Retinal pigment epithelial cell (primary cell): ENCODE results near the gene VWF.

Source experiments
- DNase-seq: peaks from one replicate; pipeline ENCODE4 v3.0.0-alpha.2; 2010; ENCODE audit warnings: low read depth
- H3K4me3 ChIP-seq: 2 replicates; pipeline ENCODE4 v1.5.1; 2011; ENCODE audit warnings: mild to moderate bottlenecking, low read length, control low read depth, moderate library complexity
- TF ChIP-seq, protein P1 (sequence below): conservative IDR thresholded peaks from 2 replicates; pipeline ENCODE4 v1.5.1; 2011; ENCODE audit warnings: low read depth, low read length, control low read depth, inconsistent platforms

VWF gene

DNA sequence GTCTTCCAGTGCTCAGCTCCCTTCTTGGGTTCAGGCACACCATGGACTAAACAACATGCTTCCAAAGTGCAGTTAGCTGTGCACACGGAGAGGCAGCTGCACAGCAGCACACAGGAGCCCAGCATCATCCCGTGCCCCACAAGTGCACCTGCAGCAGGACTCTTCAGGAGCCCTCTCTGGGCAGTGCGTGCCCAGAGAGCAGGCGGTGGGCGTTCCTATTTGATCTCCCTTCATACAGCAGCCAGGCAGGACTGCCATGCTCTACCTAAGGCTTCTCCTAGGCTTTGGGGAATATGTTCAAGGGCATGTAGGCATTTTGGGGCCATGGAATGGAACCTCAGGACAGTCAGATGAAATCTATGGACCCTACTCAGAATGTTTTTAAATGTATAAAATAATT, 214.9 kb downstream of the VWF start:
- TF ChIP-seq, protein P1, sequence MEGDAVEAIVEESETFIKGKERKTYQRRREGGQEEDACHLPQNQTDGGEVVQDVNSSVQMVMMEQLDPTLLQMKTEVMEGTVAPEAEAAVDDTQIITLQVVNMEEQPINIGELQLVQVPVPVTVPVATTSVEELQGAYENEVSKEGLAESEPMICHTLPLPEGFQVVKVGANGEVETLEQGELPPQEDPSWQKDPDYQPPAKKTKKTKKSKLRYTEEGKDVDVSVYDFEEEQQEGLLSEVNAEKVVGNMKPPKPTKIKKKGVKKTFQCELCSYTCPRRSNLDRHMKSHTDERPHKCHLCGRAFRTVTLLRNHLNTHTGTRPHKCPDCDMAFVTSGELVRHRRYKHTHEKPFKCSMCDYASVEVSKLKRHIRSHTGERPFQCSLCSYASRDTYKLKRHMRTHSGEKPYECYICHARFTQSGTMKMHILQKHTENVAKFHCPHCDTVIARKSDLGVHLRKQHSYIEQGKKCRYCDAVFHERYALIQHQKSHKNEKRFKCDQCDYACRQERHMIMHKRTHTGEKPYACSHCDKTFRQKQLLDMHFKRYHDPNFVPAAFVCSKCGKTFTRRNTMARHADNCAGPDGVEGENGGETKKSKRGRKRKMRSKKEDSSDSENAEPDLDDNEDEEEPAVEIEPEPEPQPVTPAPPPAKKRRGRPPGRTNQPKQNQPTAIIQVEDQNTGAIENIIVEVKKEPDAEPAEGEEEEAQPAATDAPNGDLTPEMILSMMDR, result no peak
- H3K4me3 ChIP-seq, result no peak overlapping the region
- no peak for DNase-seq

DNA sequence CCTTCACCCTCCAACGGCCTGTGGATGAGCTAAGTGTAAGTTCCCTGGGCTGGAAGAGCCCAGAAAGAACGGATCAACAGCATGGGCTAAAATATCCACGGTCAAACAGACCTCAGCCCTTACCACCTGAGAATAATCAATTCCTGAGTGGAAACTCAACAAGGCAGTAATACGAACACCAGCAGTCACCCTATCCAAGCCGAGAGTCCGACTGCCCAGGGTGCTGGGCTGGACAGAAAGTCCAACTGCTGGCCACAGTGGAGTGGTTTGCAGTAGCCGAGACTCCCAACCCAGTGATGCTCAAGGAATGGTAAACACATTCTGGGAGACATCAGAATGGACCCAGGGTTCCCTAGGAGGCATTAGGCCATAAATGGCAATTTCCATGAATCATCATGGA, 216.2 kb downstream of the VWF start:
- no peak for DNase-seq
- no peak overlapping the region for H3K4me3 ChIP-seq
- TF ChIP-seq, protein P1, result no peak

DNA sequence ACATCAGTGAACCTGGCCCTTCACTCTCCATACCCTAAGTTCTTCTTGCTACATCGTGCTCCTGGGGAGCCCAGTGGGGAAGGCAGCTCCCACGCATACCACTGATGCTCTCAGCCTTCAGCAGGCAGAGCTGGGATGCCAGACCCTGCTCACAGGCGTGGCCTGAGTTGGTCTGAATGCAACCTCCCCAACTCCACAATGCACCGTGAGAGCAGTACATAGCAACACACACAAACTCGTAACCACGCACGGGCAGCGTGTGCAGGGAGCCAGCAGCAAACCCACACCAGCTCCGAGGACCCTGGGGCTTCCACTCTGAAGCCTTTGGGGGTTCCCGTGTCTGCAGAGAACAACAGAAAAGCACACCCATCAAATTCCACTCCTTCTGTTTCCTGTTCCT, 216.7 kb downstream of the VWF start:
- DNase-seq, result no peak
- TF ChIP-seq, protein P1, result no peak
- H3K4me3 ChIP-seq, result no peak overlapping the region

DNA sequence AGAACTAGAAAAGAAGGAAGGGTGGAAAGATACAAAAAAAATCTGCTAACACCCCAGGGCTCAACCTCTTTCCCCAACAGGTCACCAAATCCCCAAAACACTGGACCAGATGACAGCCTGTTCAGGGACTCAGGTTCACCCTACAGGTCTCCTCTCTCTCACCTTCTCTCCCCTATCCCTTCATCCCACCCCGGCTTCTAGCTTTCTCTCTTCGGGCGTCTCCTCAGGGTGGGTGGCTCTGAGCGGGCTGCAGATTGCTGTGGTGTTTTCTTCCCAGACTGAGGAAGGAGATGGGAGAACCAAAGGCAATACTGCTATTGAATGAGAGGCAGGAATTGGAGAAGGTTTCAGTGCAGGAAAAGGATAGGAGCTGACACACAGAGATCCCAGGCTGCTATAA, 218.7 kb downstream of the VWF start:
- no peak for DNase-seq
- TF ChIP-seq, protein P1, result no peak
- no peak overlapping the region for H3K4me3 ChIP-seq

DNA sequence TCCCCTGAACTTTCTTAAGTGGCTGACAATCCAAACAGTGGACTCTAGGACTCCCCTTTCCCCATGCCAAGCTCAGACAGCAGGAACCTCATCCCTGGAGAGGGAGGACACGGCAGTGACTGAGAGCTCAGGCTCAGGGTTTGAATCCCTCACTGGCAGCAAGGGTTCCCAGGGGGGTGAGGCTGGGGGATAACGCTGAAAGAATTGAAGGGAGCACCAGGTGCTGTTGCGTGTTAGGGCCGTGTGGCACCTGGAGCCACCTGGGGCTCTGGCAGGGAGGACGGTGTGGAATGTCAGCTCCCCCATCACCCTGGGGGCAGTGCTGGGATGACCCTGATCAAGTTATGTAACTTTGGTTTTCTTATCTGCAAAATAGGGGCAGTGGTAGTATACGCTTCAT, 219.5 kb downstream of the VWF start:
- TF ChIP-seq, protein P1, result no peak
- H3K4me3 ChIP-seq, result no peak overlapping the region
- DNase-seq, result no peak

DNA sequence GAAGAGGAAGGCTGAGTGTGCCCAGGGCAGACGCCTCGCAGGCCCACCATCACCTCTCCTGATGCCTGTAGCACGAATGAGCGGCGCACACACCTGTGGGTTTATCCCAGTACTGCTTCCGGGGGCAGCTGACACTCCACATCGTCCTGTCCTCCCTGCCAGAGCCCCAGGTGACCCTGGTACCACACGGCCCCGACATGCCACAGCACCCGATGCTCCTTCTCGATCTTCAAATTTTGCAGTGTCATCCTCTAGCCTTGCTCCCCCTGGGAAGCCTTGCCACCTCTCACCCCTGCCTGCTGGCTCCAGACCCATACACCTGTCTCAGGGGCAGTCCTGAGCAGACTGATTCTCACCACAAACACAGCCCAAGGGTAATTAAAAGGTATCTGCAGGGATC, 220.0 kb downstream of the VWF start:
- no peak for DNase-seq
- TF ChIP-seq, protein P1, result no peak
- H3K4me3 ChIP-seq, result no peak overlapping the region

DNA sequence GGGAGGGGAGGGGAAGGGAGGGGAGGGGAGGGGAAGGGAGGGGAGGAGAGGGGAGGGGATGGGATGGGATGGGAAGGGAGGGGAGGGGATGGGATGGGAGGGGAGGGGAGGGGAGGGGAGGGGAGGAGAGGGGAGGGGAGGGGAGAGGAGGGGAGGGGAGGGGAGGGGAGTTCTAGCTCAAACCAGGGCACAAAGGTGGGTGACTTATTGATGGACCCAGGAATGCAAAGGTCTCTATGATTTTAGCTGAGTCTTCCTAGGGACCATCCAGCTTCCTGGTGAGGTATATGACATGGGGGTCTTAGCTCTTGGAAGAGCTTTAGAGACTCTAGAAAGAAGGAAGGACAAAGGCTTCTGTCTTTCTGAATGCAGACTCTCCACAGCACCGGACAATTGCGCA, 221.7 kb downstream of the VWF start:
- TF ChIP-seq, protein P1, result no peak
- DNase-seq, result no peak
- no peak overlapping the region for H3K4me3 ChIP-seq
